HPDE6-E6E7 (cell line): ENCODE measurements around the gene TRIM47.

Experiments used
- DNase-seq: peaks from one replicate; pipeline ENCODE4 v3.0.0; 2011; ENCODE audit warnings: missing footprints; ENCODE audit errors: extremely low spot score

Gene TRIM47

GRCh38 chr17:75831032-75831571 is 47.3 kb downstream of the TRIM47 start:
- no peak for DNase-seq

- no peak for DNase-seq
Measured at GRCh38 chr17:75830164-75831031, 48.0 kb downstream of the TRIM47 start.

- no peak for DNase-seq
Measured at GRCh38 chr17:75829747-75830146, 48.6 kb downstream of the TRIM47 start.

- DNase-seq = no peak
Measured at GRCh38 chr17:75828741-75829140, 49.6 kb downstream of the TRIM47 start.

GRCh38 chr17:75828076-75828400 is 50.3 kb downstream of the TRIM47 start:
- no peak for DNase-seq

- peak; percentile 60 for DNase-seq
Measured at GRCh38 chr17:75827308-75828075, 50.9 kb downstream of the TRIM47 start.

- no peak for DNase-seq
Measured at GRCh38 chr17:75826561-75827307, 51.6 kb downstream of the TRIM47 start.

- DNase-seq = no peak
Measured at GRCh38 chr17:75825748-75826370, 52.5 kb downstream of the TRIM47 start.

GRCh38 chr17:75825149-75825552 is 53.2 kb downstream of the TRIM47 start:
- no peak for DNase-seq

GRCh38 chr17:75824666-75825065 is 53.7 kb downstream of the TRIM47 start:
- no peak for DNase-seq
